KBM-7 (cell line): ENCODE data around the gene ROPN1.
"Not testable (repeated sequence)": the region's sequence is repeated elsewhere in the genome, so short reads cannot be mapped to it uniquely, and the experiment has no call there.

Experiments used
- DNase-seq: peaks from one replicate; pipeline ENCODE4 v3.0.0-alpha.2; 2015
- in situ Hi-C: fragments of 300-500 bp; cut with MboI; formaldehyde crosslinking; loops from 2 replicates; pipeline ENCODE4 v1.14.3; 2020; ENCODE audit warnings: low sequenced_read_pairs, low pct_unique_long_range_greater_than_20kb, mixed read lengths

Gene ROPN1

GRCh38 chr3:123991730-123992588, at the start of gene ROPN1:
TSS of gene ROPN1 (minus strand) at chr3:123992124. CDS start at chr3:123980481, 11,643 bp downstream.
- in situ Hi-C loops, DNase-seq: not testable (repeated sequence)

- in situ Hi-C loops: no loop called here
These were observed 49.6 kb upstream of the ROPN1 start for GRCh38 chr3:124041553-124041952.

GRCh38 chr3:124037326-124037725, 45.4 kb upstream of the ROPN1 start:
- in situ Hi-C loops: no loop called here
- DNase-seq: no peak

More at GRCh38 chr3:124041553-124041952, 49.6 kb upstream of the ROPN1 start:
- DNase-seq: no peak

GRCh38 chr3:124036214-124036613, 44.3 kb upstream of the ROPN1 start:
- in situ Hi-C loops, DNase-seq: not testable (repeated sequence)

GRCh38 chr3:124035463-124036121, 43.7 kb upstream of the ROPN1 start:
- DNase-seq: no peak
- in situ Hi-C loops: no loop called here

GRCh38 chr3:124034844-124035152, 42.9 kb upstream of the ROPN1 start:
- DNase-seq: no peak
- in situ Hi-C loops: no loop called here

- DNase-seq: peak; percentile 28
- in situ Hi-C loops: no loop called here
These were observed 42.3 kb upstream of the ROPN1 start for GRCh38 chr3:124034016-124034843.

- in situ Hi-C loops: no loop called here
- DNase-seq: peak; percentile 26
These were observed 41.6 kb upstream of the ROPN1 start, which contains the start of gene KALRN for GRCh38 chr3:124033360-124034015. TSS of gene KALRN (plus strand) at chr3:124033369.

GRCh38 chr3:124032881-124033359, 41.0 kb upstream of the ROPN1 start:
- DNase-seq: peak; percentile 89
- in situ Hi-C loops: no loop called here

GRCh38 chr3:124032311-124032880, 40.5 kb upstream of the ROPN1 start:
- in situ Hi-C loops: no loop called here
- DNase-seq: no peak

- no peak for DNase-seq
- in situ Hi-C loops: no loop called here
These were observed 34.6 kb upstream of the ROPN1 start for GRCh38 chr3:124026516-124026915.

- in situ Hi-C loops, DNase-seq: not testable (repeated sequence)
These were observed 31.6 kb upstream of the ROPN1 start for GRCh38 chr3:124023531-124023930.

- in situ Hi-C loops: no loop called here
- DNase-seq: no peak
These were observed 27.4 kb upstream of the ROPN1 start for GRCh38 chr3:124019291-124019690.

- DNase-seq, in situ Hi-C loops: not testable (repeated sequence)
These were observed 25.6 kb upstream of the ROPN1 start for GRCh38 chr3:124017502-124017901.

GRCh38 chr3:124016483-124016882, 24.6 kb upstream of the ROPN1 start:
- peak; percentile 49 for DNase-seq
- in situ Hi-C loops: not testable (repeated sequence)

GRCh38 chr3:124014366-124014942, 22.5 kb upstream of the ROPN1 start:
- DNase-seq: no peak
- in situ Hi-C loops: no loop called here

GRCh38 chr3:124008321-124008720, 16.4 kb upstream of the ROPN1 start:
- in situ Hi-C loops, DNase-seq: not testable (repeated sequence)

- in situ Hi-C loops: no loop called here
These were observed 15.3 kb upstream of the ROPN1 start for GRCh38 chr3:124007186-124007585.

More at GRCh38 chr3:124007186-124007585, 15.3 kb upstream of the ROPN1 start:
- peak; percentile 66 for DNase-seq
